ENCODE data around the gene GSE1.

Gene GSE1

GRCh38 chr16:85582229-85582991 lies 30.7 kb upstream of the GSE1 start:
- no peak overlapping the region for H3K27ac ChIP-seq
- TF ChIP-seq CTCF (conservative IDR thresholded peaks at IDR 0.05) (no peak), ZFX (IDR thresholded peaks at IDR 0.05) (no peak)

DNA sequence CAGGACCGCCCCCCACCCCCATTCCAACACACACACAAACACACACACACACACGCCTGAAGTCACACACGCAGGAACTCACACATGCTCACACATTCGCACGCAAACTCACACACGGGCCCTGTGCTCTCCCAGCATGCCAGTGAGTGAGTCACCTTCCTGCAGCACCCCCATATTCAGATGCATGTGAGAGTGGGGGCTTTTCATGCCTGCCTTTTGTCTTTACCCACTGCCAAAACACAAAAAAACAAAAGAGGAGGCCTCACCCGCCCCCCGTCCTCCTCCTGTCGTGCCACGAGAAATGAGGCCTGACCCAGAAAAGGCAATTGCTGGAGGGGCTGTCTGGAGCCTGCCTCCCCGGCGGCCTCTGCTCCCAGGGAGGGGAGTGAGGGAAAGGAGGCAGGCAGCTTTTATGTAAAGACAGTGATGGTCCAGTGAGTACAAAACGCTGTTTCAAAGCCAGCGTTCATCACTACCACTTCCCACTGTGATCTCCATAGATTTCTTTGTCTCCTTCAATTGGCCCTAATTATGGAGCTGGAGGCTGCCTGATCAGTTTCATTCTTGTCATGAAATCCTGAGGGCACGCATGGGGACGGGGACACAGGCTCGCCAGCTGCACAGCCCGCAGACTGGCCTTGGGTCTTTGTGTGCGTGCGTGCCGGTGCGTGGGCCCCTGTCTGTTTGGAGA lies 29.5 kb upstream of the GSE1 start:
- TF ChIP-seq CTCF (conservative IDR thresholded peaks at IDR 0.05): no peak
- no peak for TF ChIP-seq ZFX (IDR thresholded peaks at IDR 0.05)

GRCh38 chr16:85584267-85584666 lies 28.9 kb upstream of the GSE1 start:
- H3K27ac ChIP-seq: no peak overlapping the region
- TF ChIP-seq CTCF (conservative IDR thresholded peaks at IDR 0.05) (no peak), ZFX (IDR thresholded peaks at IDR 0.05) (no peak)

More for the DNA sequence above, 29.5 kb upstream of the GSE1 start:
- H3K27ac ChIP-seq: no peak overlapping the region

GRCh38 chr16:85584819-85585282 lies 28.3 kb upstream of the GSE1 start:
- H3K27ac ChIP-seq: no peak overlapping the region
- TF ChIP-seq ZFX (IDR thresholded peaks at IDR 0.05): no peak
- no peak for TF ChIP-seq CTCF (conservative IDR thresholded peaks at IDR 0.05)

- no peak overlapping the region for H3K27ac ChIP-seq
Measured at GRCh38 chr16:85585711-85586110, 27.4 kb upstream of the GSE1 start.

GRCh38 chr16:85586380-85587104 lies 26.6 kb upstream of the GSE1 start:
- H3K27ac ChIP-seq: no peak overlapping the region

More at GRCh38 chr16:85585711-85586110, 27.4 kb upstream of the GSE1 start:
- TF ChIP-seq ZFX (IDR thresholded peaks at IDR 0.05): no peak
- no peak for TF ChIP-seq CTCF (conservative IDR thresholded peaks at IDR 0.05)

More at GRCh38 chr16:85586380-85587104, 26.6 kb upstream of the GSE1 start:
- no peak for TF ChIP-seq ZFX (IDR thresholded peaks at IDR 0.05)
- no peak for TF ChIP-seq CTCF (conservative IDR thresholded peaks at IDR 0.05)

Measured in C4-2B (cell line).